Neuronal stem cell (in vitro differentiated cells): Measurements from ENCODE around the gene GPX7.

Source experiments
- DNase-seq: peaks from one replicate; pipeline ENCODE4 v3.0.0-alpha.2; 2013; ENCODE audit warnings: low spot score
- H2AFZ ChIP-seq: one replicate; pipeline ENCODE4 v1.6.1; 2013; ENCODE audit warnings: mild to moderate bottlenecking, low read length, inconsistent platforms
- H2AK5ac ChIP-seq: 2 replicates; pipeline ENCODE4 v1.6.1; 2013; ENCODE audit warnings: low read depth, mild to moderate bottlenecking, inconsistent platforms, low read length, moderate library complexity, mixed read lengths
- H2BK120ac ChIP-seq: 2 replicates; pipeline ENCODE4 v1.6.1; 2013; ENCODE audit warnings: low read depth, mild to moderate bottlenecking, inconsistent platforms, low read length, moderate library complexity, mixed read lengths
- H2BK12ac ChIP-seq: one replicate; pipeline ENCODE4 v1.6.1; 2013; ENCODE audit warnings: low read length, inconsistent platforms
- H2BK15ac ChIP-seq: 2 replicates; pipeline ENCODE4 v1.6.1; 2013; ENCODE audit warnings: mild to moderate bottlenecking, low read length, inconsistent platforms, mixed read lengths
- H2BK5ac ChIP-seq: one replicate; pipeline ENCODE4 v1.6.1; 2013; ENCODE audit warnings: inconsistent platforms, mild to moderate bottlenecking, low read length, moderate library complexity
- H3K14ac ChIP-seq: one replicate; pipeline ENCODE4 v1.6.1; 2013; ENCODE audit warnings: low read length, inconsistent platforms
- H3K18ac ChIP-seq: 2 replicates; pipeline ENCODE4 v1.6.1; 2013; ENCODE audit warnings: low read length, inconsistent platforms
- H3K23ac ChIP-seq: 2 replicates; pipeline ENCODE4 v1.6.1; 2013; ENCODE audit warnings: low read depth, mild to moderate bottlenecking, mixed read lengths, low read length, inconsistent platforms; ENCODE audit not compliant: poor library complexity
- H3K27ac ChIP-seq: replicated peaks from 3 replicates; pipeline ENCODE4 v1.5.1; 2013; ENCODE audit warnings: low read length, inconsistent platforms
- H3K27me3 ChIP-seq, 3 experiments: 2 replicates each; pipeline ENCODE4 v1.6.1; 2013; ENCODE audit warnings: low read length in 3 of 3, mild to moderate bottlenecking in 2 of 3, inconsistent platforms in 1 of 3, low read depth in 1 of 3, mixed read lengths in 1 of 3, moderate library complexity in 1 of 3; ENCODE audit not compliant: control insufficient read depth in 3 of 3, insufficient read depth in 3 of 3
- H3K36me3 ChIP-seq, 2 donors: replicated peaks in 1 of 2; 2 replicates each; pipeline ENCODE4 v1.6.1; 2013; ENCODE audit warnings: low read length in 2 of 2; ENCODE audit not compliant: control insufficient read depth in 2 of 2, insufficient read depth in 2 of 2
- H3K4ac ChIP-seq: 2 replicates; pipeline ENCODE4 v1.6.1; 2013; ENCODE audit warnings: inconsistent platforms, mild to moderate bottlenecking, low read length, moderate library complexity
- H3K4me1 ChIP-seq, 2 donors: 1 replicate in 1 of 2; 2 replicates in 1 of 2; pipeline ENCODE4 v1.6.1; 2013; ENCODE audit warnings: low read length in 2 of 2, low read depth in 1 of 2; ENCODE audit not compliant: control insufficient read depth in 2 of 2, insufficient read depth in 1 of 2
- H3K4me2 ChIP-seq: one replicate; pipeline ENCODE4 v1.6.1; 2013; ENCODE audit warnings: mild to moderate bottlenecking, low read length, inconsistent platforms; ENCODE audit not compliant: insufficient read depth, poor library complexity, severe bottlenecking
- H3K4me3 ChIP-seq, 2 donors: 2 replicates each; pipeline ENCODE4 v1.5.1; 2013; ENCODE audit warnings: low read length in 2 of 2, mild to moderate bottlenecking in 2 of 2, inconsistent platforms in 1 of 2, moderate library complexity in 1 of 2
- H3K79me1 ChIP-seq: one replicate; pipeline ENCODE4 v1.6.1; 2013; ENCODE audit warnings: low read depth, mild to moderate bottlenecking, inconsistent platforms, low read length, moderate library complexity
- H3K9ac ChIP-seq: one replicate; pipeline ENCODE4 v1.6.1; 2013; ENCODE audit warnings: mild to moderate bottlenecking, low read depth, low read length, inconsistent platforms; ENCODE audit not compliant: poor library complexity
- H3K9me3 ChIP-seq, 2 donors: replicated peaks in 1 of 2; 2 replicates each; pipeline versions ENCODE3 to v1.6.1; 2013; ENCODE audit warnings: low read length in 2 of 2, mild to moderate bottlenecking in 2 of 2, inconsistent platforms in 1 of 2, low read depth in 1 of 2, mixed read lengths in 1 of 2, moderate library complexity in 1 of 2; ENCODE audit not compliant: control insufficient read depth in 2 of 2, insufficient read depth in 1 of 2
- H4K8ac ChIP-seq: one replicate; pipeline ENCODE4 v1.6.1; 2013; ENCODE audit warnings: low read depth, mild to moderate bottlenecking, inconsistent platforms, low read length, moderate library complexity
- H4K91ac ChIP-seq: one replicate; pipeline ENCODE4 v1.6.1; 2013; ENCODE audit warnings: low read length, low read depth, mild to moderate bottlenecking, inconsistent platforms; ENCODE audit not compliant: poor library complexity
- WGBS, 2 donors: extraction: QIAGEN DNeasy Blood & Tissue Kit; methylation state at CpG; one replicate each; pipeline ENCODE4 v1.1.7; 2013; ENCODE audit warnings: missing lambda C conversion rate in 2 of 2, mixed read lengths in 1 of 2; ENCODE audit not compliant: insufficient read length in 2 of 2, insufficient replicate concordance in 1 of 2; ENCODE audit errors: extremely low coverage in 2 of 2; 5-methylcytosine and 5-hydroxymethylcytosine counted together

Gene GPX7

GRCh38 chr1:52554267-52554640 is 47.9 kb upstream of the GPX7 start:
- no peak overlapping the region for H2BK12ac ChIP-seq
- no peak overlapping the region for H3K4ac ChIP-seq
- peak overlapping the region; percentile 95 for H3K27ac ChIP-seq
- WGBS, 2 donors: no CpG with 5 or more reads among the region's 6 CpGs
- peaks cover 7 to 17% of the 10 kb centered on the region in 2 donors for H3K4me1 ChIP-seq
- no peak overlapping the region for H2BK15ac ChIP-seq
- H3K4me3 ChIP-seq: peak overlapping the region in 1 of 2 donors; percentile 74
- no peak overlapping the region for H4K8ac ChIP-seq
- H2BK5ac ChIP-seq: no peak overlapping the region
- no peak overlapping the region for H2BK120ac ChIP-seq
- peak; percentile 12 for DNase-seq
- no peak overlapping the region for H4K91ac ChIP-seq
- no peak overlapping the region for H3K18ac ChIP-seq
- no peak overlapping the region for H2AK5ac ChIP-seq
- no peak overlapping the region for H3K14ac ChIP-seq
- peak overlapping the region; percentile 90 for H2AFZ ChIP-seq
- no peak overlapping the region for H3K23ac ChIP-seq
- H3K9ac ChIP-seq: no peak overlapping the region
- peak overlapping the region; percentile 60 for H3K4me2 ChIP-seq
- H3K9me3 ChIP-seq: peaks cover 0 to 2% of the 10 kb centered on the region in 2 donors
- peaks cover 2% of the 10 kb centered on the region for H3K79me1 ChIP-seq
- no peaks in the 10 kb centered on the region for H3K36me3 ChIP-seq
- no peaks in the 10 kb centered on the region for H3K27me3 ChIP-seq

GRCh38 chr1:52554756-52555155 is 47.4 kb upstream of the GPX7 start:
- WGBS, 2 donors: no CpG with 5 or more reads among the region's 3 CpGs
- peaks cover 7 to 17% of the 10 kb centered on the region in 2 donors for H3K4me1 ChIP-seq
- no peak overlapping the region for H4K91ac ChIP-seq
- H2AK5ac ChIP-seq: no peak overlapping the region
- no peak overlapping the region for H3K18ac ChIP-seq
- H2BK15ac ChIP-seq: no peak overlapping the region
- H3K9me3 ChIP-seq: peaks cover 0 to 2% of the 10 kb centered on the region in 2 donors
- no peak overlapping the region for H4K8ac ChIP-seq
- H2BK5ac ChIP-seq: no peak overlapping the region
- H3K79me1 ChIP-seq: peaks cover 2% of the 10 kb centered on the region
- no peak overlapping the region for H2BK120ac ChIP-seq
- no peak overlapping the region for H3K27ac ChIP-seq
- H3K36me3 ChIP-seq: no peaks in the 10 kb centered on the region
- H3K4ac ChIP-seq: no peak overlapping the region
- no peak overlapping the region for H3K23ac ChIP-seq
- no peak overlapping the region for H3K14ac ChIP-seq
- no peak overlapping the region for H2BK12ac ChIP-seq
- H3K4me2 ChIP-seq: peak overlapping the region; percentile 60
- H3K4me3 ChIP-seq: peak overlapping the region in 1 of 2 donors; percentile 74
- H3K27me3 ChIP-seq: no peaks in the 10 kb centered on the region
- no peak overlapping the region for H3K9ac ChIP-seq
- peak overlapping the region; percentile 90 for H2AFZ ChIP-seq
- peak; percentile 14 for DNase-seq

GRCh38 chr1:52556641-52557360 is 45.4 kb upstream of the GPX7 start:
- Histone ChIP-seq H4K8ac (no peak overlapping the region), H3K23ac (no peak overlapping the region), H3K27me3 (no peaks in the 10 kb centered on the region), H2BK120ac (no peak overlapping the region), H2BK5ac (no peak overlapping the region), H3K27ac (no peak overlapping the region), H3K4ac (no peak overlapping the region), H3K36me3 (no peaks in the 10 kb centered on the region), H3K14ac (no peak overlapping the region), H3K4me3 (no peak overlapping the region), H2BK15ac (no peak overlapping the region), H3K18ac (no peak overlapping the region), H3K79me1 (peaks cover 2% of the 10 kb centered on the region), H3K9ac (no peak overlapping the region), H3K4me1 (peaks cover 7 to 12% of the 10 kb centered on the region in 2 donors), H2BK12ac (no peak overlapping the region), H2AFZ (no peak overlapping the region), H2AK5ac (no peak overlapping the region), H4K91ac (no peak overlapping the region), H3K9me3 (peaks cover 0 to 2% of the 10 kb centered on the region in 2 donors), H3K4me2 (no peak overlapping the region)
- WGBS, 2 donors: no CpG with 5 or more reads among the region's 4 CpGs
- DNase-seq: no peak

- Histone ChIP-seq H3K4me1 (peaks cover 7 to 12% of the 10 kb centered on the region in 2 donors), H4K8ac (no peak overlapping the region), H2BK5ac (no peak overlapping the region), H3K27ac (no peak overlapping the region), H3K18ac (no peak overlapping the region), H3K36me3 (no peaks in the 10 kb centered on the region), H3K14ac (no peak overlapping the region), H3K79me1 (no peaks in the 10 kb centered on the region), H3K9me3 (peaks cover 0 to 2% of the 10 kb centered on the region in 2 donors), H2BK15ac (no peak overlapping the region), H2BK12ac (no peak overlapping the region), H3K27me3 (no peaks in the 10 kb centered on the region), H3K9ac (no peak overlapping the region), H3K4ac (no peak overlapping the region), H2AFZ (no peak overlapping the region), H4K91ac (no peak overlapping the region), H2BK120ac (no peak overlapping the region), H2AK5ac (no peak overlapping the region), H3K23ac (no peak overlapping the region), H3K4me2 (no peak overlapping the region), H3K4me3 (no peak overlapping the region)
- no peak for DNase-seq
- no CpG with 5 or more reads among the region's 2 CpGs for WGBS, 2 donors
Measured at GRCh38 chr1:52558941-52559340, 43.2 kb upstream of the GPX7 start.
